Activated naive CD4-positive, alpha-beta T cell treated with anti-CD3 and anti-CD28 coated beads, Interleukin-2, amount 10 ng/mL, durations not matched to agents 7 days and 5 days (primary cell): ENCODE results near the gene MPP3.

Experiments used
- CTCF ChIA-PET: fragments of 350-600 bp; sonication (Branson Sonifier 250); formaldehyde crosslinking; loops from one replicate; lab custom pipeline; 2021; ENCODE audit warnings: antibody characterized with exemption; lab: Charles Lee
- DNase-seq: peaks from one replicate; pipeline ENCODE4 v3.0.0-alpha.2; 2020
- H3K27ac Mint-ChIP-seq: one replicate; pipeline ENCODE4 v1.8.0; 2021; ENCODE audit warnings: mild to moderate bottlenecking, moderate library complexity, mixed read lengths
- H3K27me3 Mint-ChIP-seq: one replicate; pipeline ENCODE4 v1.8.0; 2021; ENCODE audit warnings: mild to moderate bottlenecking, mixed read lengths
- H3K36me3 Mint-ChIP-seq: one replicate; pipeline ENCODE4 v1.8.0; 2021; ENCODE audit warnings: mixed read lengths
- H3K4me1 Mint-ChIP-seq: one replicate; pipeline ENCODE4 v1.8.0; 2021; ENCODE audit warnings: mixed read lengths
- H3K4me3 Mint-ChIP-seq: one replicate; pipeline ENCODE4 v1.8.0; 2021; ENCODE audit warnings: mild to moderate bottlenecking, moderate library complexity, mixed read lengths
- H3K9me3 Mint-ChIP-seq: one replicate; pipeline ENCODE4 v1.8.0; 2021; ENCODE audit warnings: mixed read lengths

MPP3 gene

GRCh38 chr17:43832168-43832975 is 574 bp downstream of the MPP3 start:
- no peaks in the 10 kb centered on the region for H3K36me3 Mint-ChIP-seq
- peaks cover 70% of the 10 kb centered on the region for H3K27me3 Mint-ChIP-seq
- H3K27ac Mint-ChIP-seq, result no peak overlapping the region
- DNase-seq, result peak; percentile 38
- peaks cover 4% of the 10 kb centered on the region for H3K9me3 Mint-ChIP-seq
- H3K4me3 Mint-ChIP-seq, result peak overlapping the region; percentile 66
- H3K4me1 Mint-ChIP-seq, result peaks cover 14% of the 10 kb centered on the region
- CTCF ChIA-PET, result no interaction called here

DNA sequence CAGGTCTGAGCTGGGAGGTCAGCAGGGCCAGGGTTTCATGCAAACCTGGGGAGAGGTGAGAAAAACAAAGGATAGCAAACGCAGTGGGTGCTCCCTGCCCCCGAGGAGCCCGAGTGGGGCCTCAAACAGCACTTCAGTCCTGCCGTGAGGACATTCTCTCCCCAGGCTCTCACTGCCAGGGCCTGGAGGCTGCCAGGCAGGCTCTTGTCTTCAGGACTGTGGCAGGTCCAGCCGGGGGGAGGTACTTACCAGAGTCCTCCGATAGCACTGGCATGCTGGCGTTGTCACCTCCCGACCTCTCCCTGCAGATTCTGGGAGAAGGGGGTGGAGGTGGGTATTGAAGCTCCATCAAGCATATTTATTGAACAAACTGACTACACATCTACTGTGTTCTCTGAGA is 1.3 kb downstream of the MPP3 start:
- H3K9me3 Mint-ChIP-seq, result peaks cover 4% of the 10 kb centered on the region
- no peak for DNase-seq
- peaks cover 70% of the 10 kb centered on the region for H3K27me3 Mint-ChIP-seq
- CTCF ChIA-PET, result interaction anchor here (2.0 kb wide), 1 partner anchor 15 kb away, joined by 7 read pairs; no protein-coding TSS in a partner anchor
- no peak overlapping the region for H3K27ac Mint-ChIP-seq
- peaks cover 14% of the 10 kb centered on the region for H3K4me1 Mint-ChIP-seq
- H3K36me3 Mint-ChIP-seq, result no peaks in the 10 kb centered on the region
- peak overlapping the region; percentile 66 for H3K4me3 Mint-ChIP-seq

DNA sequence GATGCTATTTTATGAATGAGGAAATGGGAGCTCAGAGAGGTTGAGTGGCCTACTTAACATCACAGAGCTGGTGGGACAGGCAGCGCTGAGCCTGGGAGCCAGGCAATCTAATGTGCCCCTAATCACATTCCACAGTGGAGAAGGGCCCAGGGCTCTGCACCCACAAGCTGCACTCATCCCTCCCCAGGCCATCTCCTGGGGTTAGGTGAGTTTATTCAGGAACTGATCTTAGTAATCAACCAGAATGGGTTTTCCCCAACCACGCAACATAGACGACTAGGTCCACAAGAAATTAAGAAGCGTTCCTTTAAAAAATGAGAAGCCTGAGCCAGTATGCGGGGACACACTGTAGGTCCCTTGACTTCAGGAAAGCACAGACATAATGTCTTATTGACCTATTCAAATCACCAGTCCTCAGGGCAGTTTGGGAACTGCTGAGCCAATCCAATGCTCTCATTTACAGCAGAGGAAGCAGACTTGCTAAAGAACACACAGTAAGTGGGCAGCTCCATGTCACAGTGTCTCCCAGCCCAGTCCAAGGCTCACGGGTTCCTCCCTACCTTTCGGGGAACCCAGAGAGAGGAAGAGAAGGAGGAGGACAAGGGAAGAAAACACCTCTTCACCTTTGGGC is 2.3 kb downstream of the MPP3 start:
- H3K27me3 Mint-ChIP-seq, result peaks cover 61% of the 10 kb centered on the region
- peaks cover 14% of the 10 kb centered on the region for H3K4me1 Mint-ChIP-seq
- H3K36me3 Mint-ChIP-seq, result no peaks in the 10 kb centered on the region
- H3K9me3 Mint-ChIP-seq, result peaks cover 4% of the 10 kb centered on the region
- DNase-seq, result no peak
- H3K27ac Mint-ChIP-seq, result no peak overlapping the region
- H3K4me3 Mint-ChIP-seq, result no peak overlapping the region
- CTCF ChIA-PET, result interaction anchor here (2.0 kb wide), 1 partner anchor 16 kb away, joined by 7 read pairs; no protein-coding TSS in a partner anchor

- H3K4me3 Mint-ChIP-seq, result no peak overlapping the region
- no peak overlapping the region for H3K27ac Mint-ChIP-seq
- DNase-seq, result no peak
- H3K36me3 Mint-ChIP-seq, result no peaks in the 10 kb centered on the region
- CTCF ChIA-PET, result no interaction called here
- H3K9me3 Mint-ChIP-seq, result peaks cover 4% of the 10 kb centered on the region
- H3K4me1 Mint-ChIP-seq, result peaks cover 14% of the 10 kb centered on the region
- H3K27me3 Mint-ChIP-seq, result peaks cover 58% of the 10 kb centered on the region
Observed at GRCh38 chr17:43829738-43830137, 3.2 kb downstream of the MPP3 start.

DNA sequence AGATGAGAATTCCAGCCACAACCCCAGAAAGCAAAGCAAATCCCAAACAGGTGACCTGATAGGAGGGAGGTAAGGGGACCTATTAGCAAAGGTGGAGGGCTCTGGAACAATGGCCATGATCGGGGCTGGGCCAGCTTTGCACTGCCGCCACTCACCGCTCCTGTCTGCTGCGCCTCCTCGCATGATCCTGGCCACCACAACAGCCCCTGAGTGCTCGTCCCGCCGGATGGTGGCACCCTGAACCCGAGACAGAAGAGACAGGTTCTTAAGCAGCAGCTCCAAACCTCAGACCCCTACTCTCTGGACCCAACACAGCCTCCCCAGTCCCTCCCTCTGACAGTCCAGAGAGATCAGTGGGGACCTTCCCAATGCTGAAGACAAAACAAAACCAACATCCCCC is 5.3 kb downstream of the MPP3 start:
- Mint-ChIP-seq H3K9me3 (no peaks in the 10 kb centered on the region), H3K27ac (no peak overlapping the region), H3K36me3 (no peaks in the 10 kb centered on the region), H3K4me1 (peaks cover 6% of the 10 kb centered on the region), H3K4me3 (no peak overlapping the region), H3K27me3 (peaks cover 39% of the 10 kb centered on the region)
- CTCF ChIA-PET, result no interaction called here
- DNase-seq, result no peak

DNA sequence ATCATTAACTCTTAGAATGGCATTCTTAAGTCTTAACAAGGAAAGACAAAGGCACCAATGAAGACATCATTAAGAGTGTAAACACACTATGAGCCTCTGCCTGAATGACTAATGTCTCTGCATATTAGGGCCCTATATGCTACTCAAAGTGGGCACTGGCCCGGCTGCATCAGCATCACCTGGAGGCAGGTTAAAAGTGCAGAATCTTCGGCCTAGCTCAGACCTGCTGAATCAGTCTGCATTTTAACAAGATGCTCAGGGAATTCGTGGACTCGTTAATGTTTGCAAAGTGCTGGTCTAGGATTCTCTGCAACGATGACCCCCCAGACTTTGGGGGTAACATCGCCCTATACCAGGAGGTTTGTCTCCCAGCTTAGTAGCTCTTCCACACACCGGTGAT is 6.7 kb downstream of the MPP3 start:
- Mint-ChIP-seq H3K27me3 (peaks cover 25% of the 10 kb centered on the region), H3K4me1 (no peaks in the 10 kb centered on the region), H3K4me3 (no peak overlapping the region), H3K36me3 (no peaks in the 10 kb centered on the region), H3K27ac (no peak overlapping the region), H3K9me3 (no peaks in the 10 kb centered on the region)
- CTCF ChIA-PET, result interaction anchor here (0.6 to 1.4 kb wide), 2 partner anchors 20 to 52 kb away, joined by 3 to 4 read pairs; no protein-coding TSS in a partner anchor
- DNase-seq, result no peak

- no peak for DNase-seq
- Mint-ChIP-seq H3K36me3 (no peaks in the 10 kb centered on the region), H3K4me1 (no peaks in the 10 kb centered on the region), H3K4me3 (no peak overlapping the region), H3K27me3 (peaks cover 18% of the 10 kb centered on the region), H3K9me3 (no peaks in the 10 kb centered on the region), H3K27ac (no peak overlapping the region)
- CTCF ChIA-PET, result interaction anchor here (1.4 kb wide), 1 partner anchor 21 kb away, joined by 4 read pairs; no protein-coding TSS in a partner anchor
Observed at GRCh38 chr17:43825567-43825966, 7.4 kb downstream of the MPP3 start.

DNA sequence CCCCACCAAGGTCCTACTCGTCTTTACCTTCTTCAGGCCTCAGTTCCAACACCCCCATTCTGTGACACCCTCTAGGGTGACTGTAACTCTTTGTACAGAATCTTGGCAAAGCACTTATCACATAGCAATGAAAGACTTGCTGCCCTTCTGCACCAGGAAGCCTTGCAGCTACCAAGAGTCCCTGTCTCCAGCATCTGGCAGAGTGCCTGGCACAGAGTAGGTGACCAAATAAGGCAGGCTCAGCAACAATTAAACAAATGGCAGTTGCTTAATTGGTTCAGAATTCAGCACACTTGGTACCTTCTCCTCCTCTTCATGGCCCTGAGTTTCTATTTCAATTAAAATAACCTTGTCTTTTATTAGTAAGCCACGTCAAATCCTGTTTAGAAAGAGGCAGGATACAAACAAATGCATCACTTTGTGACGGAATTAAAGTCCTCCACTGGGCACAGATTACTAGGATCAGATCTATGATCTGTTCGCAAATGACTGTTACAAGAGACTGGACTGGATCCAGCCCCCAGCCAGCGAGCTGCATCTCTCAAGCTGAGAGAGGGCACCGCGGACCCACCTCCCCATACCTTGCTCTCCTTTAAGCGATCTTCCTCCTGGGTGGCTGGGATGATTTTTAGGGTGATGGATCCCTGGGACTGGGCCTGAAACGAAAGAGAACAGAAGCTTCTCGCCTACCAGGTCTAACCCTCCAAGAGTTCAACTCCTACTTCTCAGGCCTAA is 9.4 kb downstream of the MPP3 start:
- no peak overlapping the region for H3K27ac Mint-ChIP-seq
- CTCF ChIA-PET, result no interaction called here
- H3K4me3 Mint-ChIP-seq, result no peak overlapping the region
- H3K9me3 Mint-ChIP-seq, result no peaks in the 10 kb centered on the region
- H3K4me1 Mint-ChIP-seq, result no peaks in the 10 kb centered on the region
- no peak for DNase-seq
- H3K27me3 Mint-ChIP-seq, result peaks cover 6% of the 10 kb centered on the region
- H3K36me3 Mint-ChIP-seq, result no peaks in the 10 kb centered on the region

GRCh38 chr17:43822570-43823190 is 10.3 kb downstream of the MPP3 start:
- CTCF ChIA-PET, result no interaction called here
- Mint-ChIP-seq H3K4me1 (no peaks in the 10 kb centered on the region), H3K9me3 (no peaks in the 10 kb centered on the region), H3K27me3 (peaks cover 6% of the 10 kb centered on the region), H3K27ac (no peak overlapping the region), H3K36me3 (no peaks in the 10 kb centered on the region), H3K4me3 (no peak overlapping the region)
- no peak for DNase-seq

DNA sequence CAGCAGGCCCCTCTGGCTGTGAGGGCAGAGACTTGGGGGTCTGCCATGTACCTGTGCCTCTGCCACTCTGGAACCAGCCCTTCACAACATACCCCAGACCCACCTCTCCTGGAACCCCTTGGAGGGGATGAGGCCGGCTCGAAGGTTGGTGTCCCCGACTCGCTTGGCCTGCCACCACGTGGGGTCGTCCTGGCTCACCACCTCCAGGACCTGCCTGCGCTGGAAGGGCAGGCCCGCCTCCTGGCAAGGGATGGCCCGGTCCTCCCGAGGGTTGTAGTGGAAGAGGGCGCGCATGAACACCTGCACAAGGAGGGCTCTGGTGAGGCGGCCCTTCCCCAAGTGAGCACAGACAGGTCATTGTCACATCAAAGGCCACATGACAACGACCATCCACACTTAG is 12.2 kb downstream of the MPP3 start:
- Mint-ChIP-seq H3K27ac (no peak overlapping the region), H3K4me3 (no peak overlapping the region), H3K9me3 (no peaks in the 10 kb centered on the region), H3K4me1 (no peaks in the 10 kb centered on the region), H3K36me3 (no peaks in the 10 kb centered on the region), H3K27me3 (peaks cover 6% of the 10 kb centered on the region)
- DNase-seq, result no peak
- CTCF ChIA-PET, result no interaction called here

DNA sequence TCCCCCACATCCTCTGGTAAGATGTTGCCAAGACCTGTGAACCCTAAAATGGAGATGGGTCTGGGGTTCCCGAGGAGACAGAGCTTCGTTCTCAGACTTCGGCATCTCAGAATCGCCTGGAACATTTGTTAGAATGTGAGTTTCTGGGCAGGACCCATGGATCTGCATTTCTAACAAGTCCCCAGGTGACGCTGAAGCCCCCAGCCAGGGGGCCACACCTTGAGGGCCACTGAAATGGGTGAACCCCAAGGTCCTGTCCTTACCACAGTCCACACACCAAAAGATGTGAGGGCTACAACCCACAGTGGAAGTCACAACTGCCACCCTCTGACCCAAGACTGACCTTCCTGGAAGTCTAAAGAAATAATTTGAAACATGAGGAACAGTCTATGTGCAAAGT is 14.0 kb downstream of the MPP3 start:
- no peak overlapping the region for H3K4me3 Mint-ChIP-seq
- CTCF ChIA-PET, result no interaction called here

GRCh38 chr17:43817826-43818225 is 15.1 kb downstream of the MPP3 start:
- H3K27ac Mint-ChIP-seq, result no peak overlapping the region
- CTCF ChIA-PET, result interaction anchor here (0.6 to 1.2 kb wide), 2 partner anchors 28 to 176 kb away, joined by 4 to 5 read pairs; no protein-coding TSS in a partner anchor
- H3K36me3 Mint-ChIP-seq, result no peaks in the 10 kb centered on the region
- DNase-seq, result no peak
- H3K4me3 Mint-ChIP-seq, result no peak overlapping the region
- peaks cover 13% of the 10 kb centered on the region for H3K27me3 Mint-ChIP-seq
- no peaks in the 10 kb centered on the region for H3K9me3 Mint-ChIP-seq
- no peaks in the 10 kb centered on the region for H3K4me1 Mint-ChIP-seq

More for the DNA sequence above, 14.0 kb downstream of the MPP3 start:
- no peaks in the 10 kb centered on the region for H3K4me1 Mint-ChIP-seq
- no peak overlapping the region for H3K27ac Mint-ChIP-seq
- DNase-seq, result no peak
- H3K27me3 Mint-ChIP-seq, result peaks cover 1% of the 10 kb centered on the region
- H3K36me3 Mint-ChIP-seq, result no peaks in the 10 kb centered on the region
- H3K9me3 Mint-ChIP-seq, result no peaks in the 10 kb centered on the region

DNA sequence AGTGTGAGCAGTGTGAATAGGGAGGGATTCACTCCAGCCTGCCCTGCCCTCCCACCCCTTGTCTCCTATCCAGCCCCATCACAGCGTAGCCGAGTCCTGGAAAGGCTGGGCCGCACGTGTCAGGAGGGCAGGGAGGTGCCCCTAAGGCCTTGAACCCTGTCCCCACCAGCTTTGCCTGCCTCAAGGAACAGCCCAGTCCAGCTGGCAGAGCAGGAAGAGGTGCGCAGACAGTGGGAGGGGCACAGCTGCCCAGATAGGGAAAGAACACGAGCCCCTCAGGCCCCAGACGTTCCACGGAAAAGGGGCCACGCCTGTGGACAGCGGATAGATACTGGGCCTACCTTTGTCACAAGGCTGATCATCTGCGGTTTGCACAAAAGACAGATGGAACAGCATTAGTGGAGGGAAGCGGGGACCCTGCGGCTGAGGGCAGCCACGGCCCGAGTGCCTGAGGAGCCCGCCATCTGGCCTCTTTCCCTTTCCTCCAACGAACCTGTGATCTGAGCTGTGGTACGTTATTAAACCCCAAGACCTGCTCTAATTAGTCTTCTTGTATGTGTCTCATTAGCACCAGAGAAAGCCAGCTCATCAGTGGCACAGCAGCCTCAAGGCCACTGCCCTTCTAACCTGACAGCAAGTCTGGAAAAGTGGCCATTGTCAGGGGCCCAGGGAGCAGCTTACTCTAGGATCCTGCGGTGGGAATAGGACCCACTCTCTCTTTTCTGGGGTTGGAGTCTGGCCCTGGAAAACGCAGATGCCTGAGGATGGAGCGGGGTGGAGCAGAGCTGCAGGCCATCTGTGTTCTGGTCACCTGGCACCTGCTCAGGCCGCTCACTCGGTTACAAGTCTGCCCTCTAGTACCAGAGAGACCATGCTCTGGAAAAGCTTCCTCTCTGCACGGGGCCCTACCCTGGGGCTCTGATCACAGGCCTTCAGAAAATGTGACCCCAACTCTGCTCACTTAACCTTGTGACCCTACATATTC is 16.3 kb downstream of the MPP3 start:
- no peak for DNase-seq
- H3K4me1 Mint-ChIP-seq, result no peaks in the 10 kb centered on the region
- no peaks in the 10 kb centered on the region for H3K36me3 Mint-ChIP-seq
- no peaks in the 10 kb centered on the region for H3K9me3 Mint-ChIP-seq
- CTCF ChIA-PET, result interaction anchor here (0.6 to 1.2 kb wide), 2 partner anchors 30 to 62 kb away, joined by 3 to 5 read pairs; no protein-coding TSS in a partner anchor
- H3K4me3 Mint-ChIP-seq, result no peak overlapping the region
- H3K27me3 Mint-ChIP-seq, result peaks cover 20% of the 10 kb centered on the region
- no peak overlapping the region for H3K27ac Mint-ChIP-seq
